ENCODE measurements around the gene UQCC3.

UQCC3 gene

GRCh38 chr11:62706850-62707247 lies 35.4 kb downstream of the UQCC3 start:
- H3K4me3 ChIP-seq (ENCODE audit: low read length): peak overlapping the region; percentile 70
- no peak overlapping the region for H3K9ac ChIP-seq (ENCODE audit: low read depth, low read length)

GRCh38 chr11:62707277-62707861 lies 35.9 kb downstream of the UQCC3 start, which contains the start of the genes BSCL2 and GNG3:
TSS of gene BSCL2 (minus strand) at chr11:62707424. CDS start at chr11:62707195, 229 bp downstream.
TSS of gene GNG3 (plus strand) at chr11:62707676. CDS start at chr11:62708296, 620 bp downstream.
- Histone ChIP-seq H3K9me3 (replicated peaks; ENCODE audit: low read length) (no peaks in the 10 kb centered on the region), H3K9ac (ENCODE audit: low read depth, low read length) (peak within 1 kb of the TSS; percentile 90), H3K36me3 (ENCODE audit: insufficient read depth, low read length) (peaks cover 20% of the 10 kb centered on the region), H3K4me1 (ENCODE audit: control insufficient read depth, insufficient read depth, low read length) (peaks cover 33% of the 10 kb centered on the region), H3K4me2 (ENCODE audit: low read length) (peak within 1 kb of the TSS; percentile 91), H3K4me3 (ENCODE audit: low read length) (peak within 1 kb of the TSS; percentile 70), H3K27me3 (ENCODE audit: control insufficient read depth, insufficient read depth, low read length) (no peaks in the 10 kb centered on the region)

More at GRCh38 chr11:62706850-62707247, 35.4 kb downstream of the UQCC3 start:
- H3K36me3 ChIP-seq (ENCODE audit: insufficient read depth, low read length): peaks cover 16% of the 10 kb centered on the region
- H3K9me3 ChIP-seq (replicated peaks; ENCODE audit: low read length): no peaks in the 10 kb centered on the region
- H3K4me1 ChIP-seq (ENCODE audit: control insufficient read depth, insufficient read depth, low read length): peaks cover 33% of the 10 kb centered on the region
- H3K27me3 ChIP-seq (ENCODE audit: control insufficient read depth, insufficient read depth, low read length): no peaks in the 10 kb centered on the region
- H3K4me2 ChIP-seq (ENCODE audit: low read length): peak overlapping the region; percentile 91

- Histone ChIP-seq H3K9ac (ENCODE audit: low read depth, low read length) (peak overlapping the region; percentile 90), H3K4me3 (ENCODE audit: low read length) (no peak overlapping the region), H3K9me3 (replicated peaks; ENCODE audit: low read length) (no peaks in the 10 kb centered on the region), H3K4me2 (ENCODE audit: low read length) (peak overlapping the region; percentile 87), H3K27me3 (ENCODE audit: control insufficient read depth, insufficient read depth, low read length) (no peaks in the 10 kb centered on the region), H3K36me3 (ENCODE audit: insufficient read depth, low read length) (peaks cover 30% of the 10 kb centered on the region), H3K4me1 (ENCODE audit: control insufficient read depth, insufficient read depth, low read length) (peaks cover 33% of the 10 kb centered on the region)
These were observed 36.9 kb downstream of the UQCC3 start for GRCh38 chr11:62708392-62708791.

GRCh38 chr11:62708793-62709192 lies 37.3 kb downstream of the UQCC3 start:
- H3K4me1 ChIP-seq (ENCODE audit: control insufficient read depth, insufficient read depth, low read length): peaks cover 33% of the 10 kb centered on the region
- peak overlapping the region; percentile 69 for H3K4me3 ChIP-seq (ENCODE audit: low read length)
- no peaks in the 10 kb centered on the region for H3K27me3 ChIP-seq (ENCODE audit: control insufficient read depth, insufficient read depth, low read length)
- no peaks in the 10 kb centered on the region for H3K9me3 ChIP-seq (replicated peaks; ENCODE audit: low read length)
- H3K4me2 ChIP-seq (ENCODE audit: low read length): peak overlapping the region; percentile 87
- H3K9ac ChIP-seq (ENCODE audit: low read depth, low read length): peak overlapping the region; percentile 90
- H3K36me3 ChIP-seq (ENCODE audit: insufficient read depth, low read length): peaks cover 34% of the 10 kb centered on the region

- Histone ChIP-seq H3K9me3 (replicated peaks; ENCODE audit: low read length) (no peaks in the 10 kb centered on the region), H3K9ac (ENCODE audit: low read depth, low read length) (peak overlapping the region; percentile 90), H3K4me1 (ENCODE audit: control insufficient read depth, insufficient read depth, low read length) (peaks cover 33% of the 10 kb centered on the region), H3K36me3 (ENCODE audit: insufficient read depth, low read length) (peaks cover 39% of the 10 kb centered on the region), H3K4me2 (ENCODE audit: low read length) (peak overlapping the region; percentile 87), H3K27me3 (ENCODE audit: control insufficient read depth, insufficient read depth, low read length) (no peaks in the 10 kb centered on the region), H3K4me3 (ENCODE audit: low read length) (peak overlapping the region; percentile 69)
These were observed 38.0 kb downstream of the UQCC3 start for GRCh38 chr11:62709247-62710000.

GRCh38 chr11:62710001-62710345 lies 38.5 kb downstream of the UQCC3 start:
- peak overlapping the region; percentile 90 for H3K9ac ChIP-seq (ENCODE audit: low read depth, low read length)
- peak overlapping the region; percentile 87 for H3K4me2 ChIP-seq (ENCODE audit: low read length)
- H3K27me3 ChIP-seq (ENCODE audit: control insufficient read depth, insufficient read depth, low read length): no peaks in the 10 kb centered on the region
- H3K36me3 ChIP-seq (ENCODE audit: insufficient read depth, low read length): peaks cover 44% of the 10 kb centered on the region
- peak overlapping the region; percentile 68 for H3K4me3 ChIP-seq (ENCODE audit: low read length)
- no peaks in the 10 kb centered on the region for H3K9me3 ChIP-seq (replicated peaks; ENCODE audit: low read length)
- H3K4me1 ChIP-seq (ENCODE audit: control insufficient read depth, insufficient read depth, low read length): peaks cover 33% of the 10 kb centered on the region

- peaks cover 67% of the 10 kb centered on the region for H3K36me3 ChIP-seq (ENCODE audit: insufficient read depth, low read length)
- H3K4me3 ChIP-seq (ENCODE audit: low read length): no peak overlapping the region
- H3K27me3 ChIP-seq (ENCODE audit: control insufficient read depth, insufficient read depth, low read length): no peaks in the 10 kb centered on the region
- H3K4me2 ChIP-seq (ENCODE audit: low read length): no peak overlapping the region
- no peaks in the 10 kb centered on the region for H3K9me3 ChIP-seq (replicated peaks; ENCODE audit: low read length)
- peaks cover 19% of the 10 kb centered on the region for H3K4me1 ChIP-seq (ENCODE audit: control insufficient read depth, insufficient read depth, low read length)
- no peak overlapping the region for H3K9ac ChIP-seq (ENCODE audit: low read depth, low read length)
These were observed 40.9 kb downstream of the UQCC3 start for GRCh38 chr11:62712276-62712812.

- Histone ChIP-seq H3K4me2 (ENCODE audit: low read length) (no peak overlapping the region), H3K9ac (ENCODE audit: low read depth, low read length) (no peak overlapping the region), H3K27me3 (ENCODE audit: control insufficient read depth, insufficient read depth, low read length) (no peaks in the 10 kb centered on the region), H3K4me3 (ENCODE audit: low read length) (no peak overlapping the region), H3K4me1 (ENCODE audit: control insufficient read depth, insufficient read depth, low read length) (peaks cover 19% of the 10 kb centered on the region), H3K9me3 (replicated peaks; ENCODE audit: low read length) (no peaks in the 10 kb centered on the region), H3K36me3 (ENCODE audit: insufficient read depth, low read length) (peaks cover 73% of the 10 kb centered on the region)
These were observed 41.4 kb downstream of the UQCC3 start for GRCh38 chr11:62712861-62713260.

- Histone ChIP-seq H3K9ac (ENCODE audit: low read depth, low read length) (no peak overlapping the region), H3K4me2 (ENCODE audit: low read length) (no peak overlapping the region), H3K4me3 (ENCODE audit: low read length) (no peak overlapping the region), H3K36me3 (ENCODE audit: insufficient read depth, low read length) (peaks cover 76% of the 10 kb centered on the region), H3K27me3 (ENCODE audit: control insufficient read depth, insufficient read depth, low read length) (no peaks in the 10 kb centered on the region), H3K4me1 (ENCODE audit: control insufficient read depth, insufficient read depth, low read length) (peaks cover 19% of the 10 kb centered on the region), H3K9me3 (replicated peaks; ENCODE audit: low read length) (no peaks in the 10 kb centered on the region)
These were observed 41.9 kb downstream of the UQCC3 start for GRCh38 chr11:62713343-62713742.

- H3K9ac ChIP-seq (ENCODE audit: low read depth, low read length): peak overlapping the region; percentile 31
- no peaks in the 10 kb centered on the region for H3K27me3 ChIP-seq (ENCODE audit: control insufficient read depth, insufficient read depth, low read length)
- no peak overlapping the region for H3K4me2 ChIP-seq (ENCODE audit: low read length)
- no peak overlapping the region for H3K4me3 ChIP-seq (ENCODE audit: low read length)
- peaks cover under 1% of the 10 kb centered on the region for H3K4me1 ChIP-seq (ENCODE audit: control insufficient read depth, insufficient read depth, low read length)
- H3K9me3 ChIP-seq (replicated peaks; ENCODE audit: low read length): no peaks in the 10 kb centered on the region
- H3K36me3 ChIP-seq (ENCODE audit: insufficient read depth, low read length): peaks cover 86% of the 10 kb centered on the region
These were observed 44.0 kb downstream of the UQCC3 start for GRCh38 chr11:62715150-62716130.

- H3K9ac ChIP-seq (ENCODE audit: low read depth, low read length): no peak overlapping the region
These were observed 44.7 kb downstream of the UQCC3 start for GRCh38 chr11:62716206-62716605.

More at GRCh38 chr11:62716206-62716605, 44.7 kb downstream of the UQCC3 start:
- Histone ChIP-seq H3K4me1 (ENCODE audit: control insufficient read depth, insufficient read depth, low read length) (no peaks in the 10 kb centered on the region), H3K4me3 (ENCODE audit: low read length) (no peak overlapping the region), H3K9me3 (replicated peaks; ENCODE audit: low read length) (no peaks in the 10 kb centered on the region), H3K27me3 (ENCODE audit: control insufficient read depth, insufficient read depth, low read length) (no peaks in the 10 kb centered on the region), H3K4me2 (ENCODE audit: low read length) (no peak overlapping the region), H3K36me3 (ENCODE audit: insufficient read depth, low read length) (peaks cover 89% of the 10 kb centered on the region)
